GM12873 (cell line): ENCODE measurements around the gene PEDS1.

Experiments used
- TF ChIP-seq, protein P1 (sequence below): IDR thresholded peaks from 2 replicates; pipeline ENCODE4 v1.5.1; 2012; ENCODE audit warnings: low read depth, mild to moderate bottlenecking, moderate library complexity, low read length, control low read depth; ENCODE audit not compliant: insufficient read depth; ENCODE audit errors: missing control alignments

The PEDS1 gene

DNA sequence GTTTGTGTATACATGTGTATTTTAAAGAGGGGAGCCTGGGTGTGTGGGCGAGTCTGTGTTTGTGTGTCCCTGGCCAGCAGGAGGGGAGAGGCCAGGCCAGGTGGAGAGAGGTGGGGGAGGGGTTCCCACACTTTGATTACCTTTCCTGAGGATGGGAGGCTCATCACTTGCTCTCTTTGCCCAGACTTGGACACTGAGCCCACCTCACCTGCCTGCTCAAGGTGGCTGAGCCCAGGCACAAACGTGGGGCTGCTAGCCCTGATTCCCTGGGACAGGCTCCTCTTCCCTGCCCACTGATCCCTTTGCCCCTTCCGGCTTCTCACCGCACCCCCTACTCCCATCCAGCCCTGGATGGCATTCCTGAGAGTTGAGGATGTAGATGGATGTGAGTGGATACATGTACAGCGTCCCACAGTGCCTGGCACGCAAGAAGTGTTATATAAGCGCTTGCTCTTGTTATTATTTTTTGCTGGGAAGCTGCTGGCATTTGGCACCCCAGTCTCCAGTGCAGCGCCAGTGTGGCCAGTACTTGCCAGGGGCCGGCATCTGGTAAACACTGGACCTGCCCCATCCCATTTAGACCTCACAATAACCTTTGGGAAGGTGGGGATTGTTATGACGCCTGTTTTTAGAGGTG lies 39.8 kb upstream of the PEDS1 start:
- TF ChIP-seq, protein P1, sequence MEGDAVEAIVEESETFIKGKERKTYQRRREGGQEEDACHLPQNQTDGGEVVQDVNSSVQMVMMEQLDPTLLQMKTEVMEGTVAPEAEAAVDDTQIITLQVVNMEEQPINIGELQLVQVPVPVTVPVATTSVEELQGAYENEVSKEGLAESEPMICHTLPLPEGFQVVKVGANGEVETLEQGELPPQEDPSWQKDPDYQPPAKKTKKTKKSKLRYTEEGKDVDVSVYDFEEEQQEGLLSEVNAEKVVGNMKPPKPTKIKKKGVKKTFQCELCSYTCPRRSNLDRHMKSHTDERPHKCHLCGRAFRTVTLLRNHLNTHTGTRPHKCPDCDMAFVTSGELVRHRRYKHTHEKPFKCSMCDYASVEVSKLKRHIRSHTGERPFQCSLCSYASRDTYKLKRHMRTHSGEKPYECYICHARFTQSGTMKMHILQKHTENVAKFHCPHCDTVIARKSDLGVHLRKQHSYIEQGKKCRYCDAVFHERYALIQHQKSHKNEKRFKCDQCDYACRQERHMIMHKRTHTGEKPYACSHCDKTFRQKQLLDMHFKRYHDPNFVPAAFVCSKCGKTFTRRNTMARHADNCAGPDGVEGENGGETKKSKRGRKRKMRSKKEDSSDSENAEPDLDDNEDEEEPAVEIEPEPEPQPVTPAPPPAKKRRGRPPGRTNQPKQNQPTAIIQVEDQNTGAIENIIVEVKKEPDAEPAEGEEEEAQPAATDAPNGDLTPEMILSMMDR = no peak

DNA sequence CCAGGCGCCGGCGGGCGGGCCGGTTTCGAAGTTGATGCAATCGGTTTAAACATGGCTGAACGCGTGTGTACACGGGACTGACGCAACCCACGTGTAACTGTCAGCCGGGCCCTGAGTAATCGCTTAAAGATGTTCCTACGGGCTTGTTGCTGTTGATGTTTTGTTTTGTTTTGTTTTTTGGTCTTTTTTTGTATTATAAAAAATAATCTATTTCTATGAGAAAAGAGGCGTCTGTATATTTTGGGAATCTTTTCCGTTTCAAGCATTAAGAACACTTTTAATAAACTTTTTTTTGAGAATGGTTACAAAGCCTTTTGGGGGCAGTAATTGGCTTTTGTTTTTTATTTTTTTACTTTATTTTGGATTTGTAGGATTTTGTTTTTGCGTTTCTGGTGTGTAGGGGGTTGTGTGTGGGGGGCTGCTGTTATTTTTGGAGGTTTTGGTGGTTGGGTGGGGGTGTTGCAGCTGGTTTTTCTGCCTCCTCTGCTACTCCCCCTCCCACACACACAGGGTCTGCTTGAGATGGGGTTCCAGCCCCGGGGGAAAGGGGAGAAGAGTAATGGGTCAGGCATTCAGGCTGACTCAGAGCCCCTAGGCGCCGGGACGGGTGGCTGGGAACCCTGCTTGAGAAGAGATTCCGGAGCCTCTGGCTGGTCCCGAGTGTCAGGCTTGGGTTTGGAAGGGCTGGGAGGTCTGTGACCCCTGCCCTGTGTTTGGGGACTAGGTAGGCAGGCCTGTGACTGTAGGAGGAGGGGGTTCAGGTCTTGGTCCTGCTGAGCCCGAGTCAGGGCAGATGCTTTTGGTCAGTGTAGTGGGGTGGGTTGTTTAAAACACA lies 39.1 kb upstream of the PEDS1 start:
- TF ChIP-seq, protein P1 = no peak

DNA sequence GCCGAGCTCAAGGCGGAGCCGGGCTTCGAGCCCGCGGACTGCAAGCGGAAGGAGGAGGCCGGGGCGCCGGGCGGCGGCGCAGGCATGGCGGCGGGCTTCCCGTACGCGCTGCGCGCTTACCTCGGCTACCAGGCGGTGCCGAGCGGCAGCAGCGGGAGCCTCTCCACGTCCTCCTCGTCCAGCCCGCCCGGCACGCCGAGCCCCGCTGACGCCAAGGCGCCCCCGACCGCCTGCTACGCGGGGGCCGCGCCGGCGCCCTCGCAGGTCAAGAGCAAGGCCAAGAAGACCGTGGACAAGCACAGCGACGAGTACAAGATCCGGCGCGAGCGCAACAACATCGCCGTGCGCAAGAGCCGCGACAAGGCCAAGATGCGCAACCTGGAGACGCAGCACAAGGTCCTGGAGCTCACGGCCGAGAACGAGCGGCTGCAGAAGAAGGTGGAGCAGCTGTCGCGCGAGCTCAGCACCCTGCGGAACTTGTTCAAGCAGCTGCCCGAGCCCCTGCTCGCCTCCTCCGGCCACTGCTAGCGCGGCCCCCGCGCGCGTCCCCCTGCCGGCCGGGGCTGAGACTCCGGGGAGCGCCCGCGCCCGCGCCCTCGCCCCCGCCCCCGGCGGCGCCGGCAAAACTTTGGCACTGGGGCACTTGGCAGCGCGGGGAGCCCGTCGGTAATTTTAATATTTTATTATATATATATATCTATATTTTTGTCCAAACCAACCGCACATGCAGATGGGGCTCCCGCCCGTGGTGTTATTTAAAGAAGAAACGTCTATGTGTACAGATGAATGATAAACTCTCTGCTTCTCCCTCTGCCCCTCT lies 38.2 kb upstream of the PEDS1 start:
- TF ChIP-seq, protein P1 = peak; percentile 46

DNA sequence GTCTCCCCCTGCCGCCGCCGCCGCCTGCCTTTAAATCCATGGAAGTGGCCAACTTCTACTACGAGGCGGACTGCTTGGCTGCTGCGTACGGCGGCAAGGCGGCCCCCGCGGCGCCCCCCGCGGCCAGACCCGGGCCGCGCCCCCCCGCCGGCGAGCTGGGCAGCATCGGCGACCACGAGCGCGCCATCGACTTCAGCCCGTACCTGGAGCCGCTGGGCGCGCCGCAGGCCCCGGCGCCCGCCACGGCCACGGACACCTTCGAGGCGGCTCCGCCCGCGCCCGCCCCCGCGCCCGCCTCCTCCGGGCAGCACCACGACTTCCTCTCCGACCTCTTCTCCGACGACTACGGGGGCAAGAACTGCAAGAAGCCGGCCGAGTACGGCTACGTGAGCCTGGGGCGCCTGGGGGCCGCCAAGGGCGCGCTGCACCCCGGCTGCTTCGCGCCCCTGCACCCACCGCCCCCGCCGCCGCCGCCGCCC lies 37.6 kb upstream of the PEDS1 start:
- TF ChIP-seq, protein P1 = no peak

DNA sequence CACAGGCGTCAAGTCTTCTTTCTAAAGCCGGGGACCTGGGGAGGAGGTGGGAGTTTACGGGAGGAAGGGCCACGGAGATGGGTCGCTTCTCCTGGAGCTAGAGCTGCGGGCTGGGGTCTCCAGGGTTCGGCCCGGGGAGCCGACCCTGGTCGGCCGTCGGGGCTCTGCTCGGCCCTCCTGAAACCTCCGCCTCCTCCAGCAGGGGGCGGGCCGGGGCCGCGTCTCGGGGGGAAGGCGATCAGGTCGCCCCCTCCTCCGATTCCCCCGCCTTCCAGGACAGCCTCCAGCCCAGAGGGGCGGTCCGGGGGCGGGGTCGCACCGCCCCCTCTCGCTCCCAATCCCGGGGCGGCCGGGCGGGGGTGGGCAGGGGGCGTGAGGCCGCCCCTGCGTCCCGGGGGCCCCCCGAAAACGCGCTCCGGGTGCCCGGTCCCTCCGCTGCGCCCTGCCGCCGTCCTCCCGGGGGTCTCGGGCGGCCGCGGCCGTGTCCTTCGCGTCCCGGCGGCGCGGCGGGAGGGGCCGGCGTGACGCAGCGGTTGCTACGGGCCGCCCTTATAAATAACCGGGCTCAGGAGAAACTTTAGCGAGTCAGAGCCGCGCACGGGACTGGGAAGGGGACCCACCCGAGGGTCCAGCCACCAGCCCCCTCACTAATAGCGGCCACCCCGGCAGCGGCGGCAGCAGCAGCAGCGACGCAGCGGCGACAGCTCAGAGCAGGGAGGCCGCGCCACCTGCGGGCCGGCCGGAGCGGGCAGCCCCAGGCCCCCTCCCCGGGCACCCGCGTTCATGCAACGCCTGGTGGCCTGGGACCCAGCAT lies 36.9 kb upstream of the PEDS1 start, which contains the start of gene CEBPB:
TSS of gene CEBPB (plus strand) at position 580 of the 814 bp plus-strand sequence. CDS start at position 784, 204 bp downstream.
- TF ChIP-seq, protein P1 = peak; percentile 67

DNA sequence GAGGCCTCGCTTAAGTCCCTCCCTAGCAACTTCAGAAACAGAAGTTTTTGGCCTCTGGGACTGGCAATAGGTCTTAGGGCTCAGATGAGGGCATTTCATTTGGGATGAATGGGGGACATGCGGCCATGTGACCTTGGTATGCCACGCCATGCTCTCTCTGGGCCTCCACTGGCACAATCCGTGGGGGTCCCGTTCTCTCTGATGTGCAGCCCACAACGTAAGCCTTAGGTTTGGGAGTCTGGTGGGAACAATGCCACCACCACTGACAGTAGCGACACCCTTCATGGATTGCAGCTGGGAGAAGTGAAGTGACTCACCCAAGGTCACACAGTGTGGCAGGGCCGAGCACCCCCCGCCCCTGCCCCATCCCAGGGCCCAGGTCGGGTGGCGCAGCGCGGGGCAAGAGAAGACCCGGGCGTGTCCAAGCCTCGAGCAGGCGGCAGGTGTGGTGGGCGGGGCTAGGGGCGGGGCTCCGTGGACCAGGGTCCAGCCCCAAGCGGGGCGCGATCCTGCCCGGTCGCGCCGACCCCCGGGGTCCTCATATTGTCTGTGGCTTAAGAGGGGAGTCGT lies 36.2 kb upstream of the PEDS1 start:
- TF ChIP-seq, protein P1 = no peak
